ENCODE measurements around the gene VENTX.

VENTX gene

DNA sequence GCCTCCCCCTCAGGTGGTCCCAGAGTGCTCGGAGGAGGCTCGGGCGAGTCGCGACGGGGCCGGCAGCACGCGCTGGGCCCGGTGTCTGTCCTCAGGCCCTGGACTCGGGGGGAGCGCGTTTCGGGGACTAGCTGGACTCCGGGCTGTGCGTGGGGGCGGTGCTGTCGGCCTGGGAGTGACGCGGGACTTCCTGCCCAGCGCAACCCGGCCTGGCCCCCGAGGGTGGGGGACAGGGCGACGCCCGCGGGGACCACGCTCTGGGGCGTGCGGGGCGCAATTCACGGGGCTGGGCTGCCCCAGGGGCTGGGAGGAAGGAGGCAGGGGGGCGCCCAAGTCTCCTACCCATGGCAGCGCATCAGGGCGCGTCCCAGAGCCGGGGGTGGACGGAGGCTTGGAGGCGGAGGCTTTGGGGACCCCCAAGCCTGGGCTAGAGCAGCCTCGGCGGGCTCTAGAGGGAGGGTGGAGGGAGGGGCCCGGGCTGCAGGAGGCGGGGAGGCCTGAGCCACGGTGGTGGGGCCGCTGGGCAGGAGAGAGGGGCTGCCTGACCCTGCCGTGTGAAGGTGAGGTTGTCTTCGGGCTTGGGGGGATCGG is 2.3 kb upstream of the VENTX start:
- no peak for DNase-seq (ENCODE audit: low read depth in 2 of 2)

DNA sequence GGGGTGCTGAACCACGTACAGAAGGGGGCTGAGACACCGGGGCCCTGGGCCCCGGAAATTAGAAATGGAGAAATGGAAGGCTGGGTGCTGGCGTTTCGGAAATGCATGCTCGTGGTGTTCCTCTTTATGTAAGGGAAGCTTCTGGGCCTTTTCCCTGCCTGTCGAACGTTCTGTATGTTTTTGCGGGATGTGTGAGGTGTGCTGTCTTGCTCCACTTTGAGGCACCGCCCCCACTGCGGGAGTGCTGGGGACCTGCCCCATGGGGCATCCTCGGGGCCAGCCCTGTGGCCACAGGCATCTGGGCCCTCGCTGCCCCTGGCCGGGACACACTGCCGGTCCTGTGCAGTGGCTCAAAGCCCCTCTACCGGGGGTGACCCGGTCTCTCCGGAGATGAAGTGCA is 1.7 kb upstream of the VENTX start:
- DNase-seq (ENCODE audit: low read depth in 2 of 2) = no peak

DNA sequence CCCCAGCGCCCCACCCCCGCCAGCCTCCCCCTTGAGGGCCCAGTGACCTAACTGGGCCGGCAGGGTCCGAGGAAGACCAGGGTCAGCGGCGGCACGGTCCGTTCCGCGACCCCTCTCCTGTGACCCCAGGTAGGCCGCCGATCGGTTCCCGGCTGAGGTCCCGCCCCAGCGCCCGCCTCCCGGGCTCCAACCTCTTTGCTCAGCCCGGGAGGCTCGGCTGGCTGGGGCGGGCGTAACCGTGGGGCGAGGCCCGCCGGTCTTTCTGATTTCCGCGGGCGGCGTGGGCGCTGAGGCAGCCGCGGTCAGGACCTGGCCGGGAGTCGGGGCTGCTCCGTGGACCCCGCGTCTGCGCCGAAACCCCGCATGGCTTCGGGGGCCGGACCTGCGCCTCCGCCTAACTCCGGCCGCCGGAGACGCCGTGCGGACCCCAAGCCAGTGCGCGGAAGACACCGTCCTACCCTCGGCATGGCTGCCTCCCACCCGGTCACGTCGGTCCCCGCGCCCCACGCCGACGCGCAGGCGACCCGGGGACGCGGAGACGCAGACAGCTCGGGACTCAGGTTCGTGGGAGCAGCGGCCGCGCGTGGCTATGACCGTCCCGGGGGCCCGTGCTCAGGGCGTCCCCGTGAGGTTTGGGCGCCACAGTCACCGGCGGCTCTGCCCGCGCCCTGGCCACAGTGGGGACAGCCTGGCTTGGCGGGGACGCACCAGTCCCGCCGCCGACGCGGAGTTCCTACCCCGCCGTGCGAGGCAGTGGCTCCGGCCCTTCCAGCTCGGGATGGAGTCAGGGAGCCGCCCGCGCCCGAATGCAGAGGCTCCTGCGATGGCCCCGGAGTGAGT is 1.0 kb upstream of the VENTX start:
- DNase-seq (ENCODE audit: low read depth in 2 of 2) = no peak

DNA sequence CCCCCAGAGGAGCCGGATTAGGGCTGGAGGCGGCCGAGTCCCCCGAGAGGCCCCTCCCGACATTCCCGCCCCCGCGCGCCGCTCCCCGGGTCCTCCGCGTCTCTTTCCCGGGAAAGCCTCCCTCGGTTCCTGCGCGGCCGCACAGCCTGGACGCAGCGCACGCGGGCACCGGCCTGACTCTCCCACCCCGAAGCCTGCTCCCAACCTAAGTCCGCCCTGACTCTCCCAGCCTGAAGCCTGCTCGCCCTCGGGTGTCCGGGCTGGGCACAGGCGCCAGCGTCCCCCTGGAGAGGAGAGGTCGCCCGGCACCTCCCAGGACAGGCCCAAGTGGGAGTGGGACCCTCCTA is 441 bp upstream of the VENTX start:
- DNase-seq (ENCODE audit: low read depth in 2 of 2) = no peak

DNA sequence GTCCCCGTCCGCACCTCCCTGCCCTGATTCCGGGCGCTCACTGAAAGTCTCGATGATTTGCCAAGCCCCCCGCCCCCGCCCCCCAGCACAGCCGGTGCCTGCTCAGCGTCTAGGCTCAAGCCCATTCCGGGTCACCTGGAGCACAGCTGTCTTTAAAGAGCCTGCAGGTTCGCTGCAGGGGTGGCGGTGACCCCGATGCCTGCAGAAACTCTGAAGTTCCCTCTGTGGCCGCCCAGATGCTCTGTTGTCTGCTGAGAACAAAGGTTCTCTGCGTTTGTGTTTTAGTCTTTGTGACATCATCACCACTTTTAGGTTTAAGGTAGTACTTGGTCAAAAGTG is 780 bp downstream of the VENTX start:
- no peak for DNase-seq (ENCODE audit: low read depth in 2 of 2)

DNA sequence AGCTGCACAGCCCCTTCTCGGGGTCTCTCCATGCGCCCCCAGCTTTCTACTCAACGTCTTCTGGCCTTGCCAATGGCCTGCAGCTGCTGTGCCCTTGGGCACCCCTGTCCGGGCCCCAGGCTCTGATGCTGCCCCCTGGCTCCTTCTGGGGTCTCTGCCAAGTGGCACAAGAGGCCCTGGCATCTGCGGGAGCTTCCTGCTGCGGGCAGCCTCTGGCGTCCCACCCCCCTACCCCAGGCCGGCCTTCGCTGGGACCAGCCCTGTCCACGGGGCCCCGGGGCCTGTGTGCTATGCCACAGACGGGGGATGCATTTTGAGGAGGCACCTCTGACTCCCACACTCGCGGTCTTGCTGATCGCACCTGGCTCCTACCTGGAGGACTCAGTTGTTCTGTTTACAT is 2.3 kb downstream of the VENTX start:
- no peak for DNase-seq (ENCODE audit: low read depth in 2 of 2)

DNA sequence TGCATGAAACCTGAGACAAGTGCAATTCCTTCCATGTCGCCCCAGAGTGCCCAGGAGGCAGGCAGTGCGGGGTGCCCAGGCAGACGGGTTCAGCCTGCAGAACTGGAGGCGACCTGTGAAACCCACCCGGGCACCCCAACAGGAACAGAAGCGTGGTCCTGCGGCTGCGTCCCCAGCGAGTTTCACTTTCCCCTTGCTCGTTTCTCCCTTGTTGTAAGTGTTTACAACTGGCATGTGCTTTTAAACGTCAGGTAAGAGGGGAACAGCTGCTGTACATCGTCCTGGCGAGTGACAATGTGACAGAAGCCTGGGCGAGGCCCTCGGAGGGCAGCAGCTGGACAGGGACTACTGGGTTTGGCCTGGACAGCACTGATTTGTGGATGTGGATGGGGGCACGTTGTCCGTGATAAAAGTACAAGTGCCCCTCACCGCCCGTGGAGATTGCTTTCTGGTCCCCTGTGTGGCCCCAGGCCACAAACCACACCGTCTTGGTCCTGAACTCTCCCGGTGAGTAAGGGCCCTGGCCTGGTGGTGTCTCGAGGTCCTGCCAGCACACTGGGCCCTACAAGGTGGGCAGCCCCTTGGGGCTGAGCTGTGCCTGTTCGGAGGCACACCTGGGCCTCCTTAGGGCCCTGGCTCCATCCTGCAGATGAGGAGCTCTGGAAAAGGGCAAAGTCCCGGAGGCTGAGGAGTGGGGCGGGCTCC is 4.0 kb downstream of the VENTX start:
- DNase-seq (ENCODE audit: low read depth in 2 of 2) = no peak

DNA sequence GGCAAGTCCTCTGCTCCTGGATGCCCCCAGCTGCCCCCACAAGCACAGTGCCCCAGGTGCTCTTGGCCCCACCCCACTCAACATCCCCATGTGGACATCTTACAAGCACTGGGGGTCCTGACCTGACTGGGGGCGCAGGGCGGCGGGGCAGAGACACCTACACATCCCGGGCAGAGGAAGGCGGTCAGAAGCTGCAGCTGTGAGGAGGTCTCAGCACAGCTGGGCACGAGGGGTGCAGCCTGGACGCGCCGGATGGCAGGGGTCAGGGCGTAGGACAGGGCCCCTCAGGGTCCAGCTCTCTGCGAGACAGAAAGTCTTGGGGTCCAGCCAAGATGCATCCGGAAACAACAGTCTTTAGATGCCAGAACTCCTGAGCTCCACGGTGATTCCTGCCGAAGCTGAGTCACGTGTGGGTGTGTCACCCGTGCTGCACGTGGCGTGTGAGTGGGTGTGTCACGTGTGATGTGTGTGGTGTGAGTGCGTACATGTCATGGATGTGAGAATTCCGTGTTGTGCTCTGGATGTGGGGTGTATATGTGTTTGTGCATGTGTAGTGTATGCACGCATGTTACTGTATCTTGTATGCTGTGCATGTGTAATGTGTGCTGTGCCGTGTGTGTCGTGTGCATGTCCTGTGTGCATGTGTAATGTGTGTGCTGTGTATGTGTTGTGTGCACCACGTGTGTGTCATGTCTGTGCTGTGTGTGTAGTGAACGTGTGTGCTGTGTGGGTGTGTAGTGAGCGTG is 5.1 kb downstream of the VENTX start:
- DNase-seq (ENCODE audit: low read depth in 2 of 2) = no peak

DNA sequence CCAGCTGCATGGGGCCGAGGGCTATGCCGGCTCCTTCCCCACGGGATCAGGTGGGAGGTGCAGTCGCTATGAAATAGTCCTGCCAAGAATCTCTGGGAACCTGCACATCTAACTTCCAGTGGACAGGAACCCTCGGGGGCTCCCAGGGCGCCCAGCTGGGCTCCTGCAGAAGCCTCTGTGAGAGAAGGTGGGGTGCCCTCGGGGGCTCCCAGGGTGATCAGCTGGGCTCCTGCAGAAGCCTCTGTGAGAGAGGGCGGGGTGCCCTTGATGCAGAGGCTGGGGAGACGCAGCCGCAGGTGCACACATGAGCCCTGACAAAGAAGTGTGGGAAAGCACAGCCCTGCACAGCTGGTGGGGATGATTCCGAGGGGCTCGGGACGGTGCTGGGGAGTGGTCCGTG is 5.9 kb downstream of the VENTX start:
- no peak for DNase-seq (ENCODE audit: low read depth in 2 of 2)

DNA sequence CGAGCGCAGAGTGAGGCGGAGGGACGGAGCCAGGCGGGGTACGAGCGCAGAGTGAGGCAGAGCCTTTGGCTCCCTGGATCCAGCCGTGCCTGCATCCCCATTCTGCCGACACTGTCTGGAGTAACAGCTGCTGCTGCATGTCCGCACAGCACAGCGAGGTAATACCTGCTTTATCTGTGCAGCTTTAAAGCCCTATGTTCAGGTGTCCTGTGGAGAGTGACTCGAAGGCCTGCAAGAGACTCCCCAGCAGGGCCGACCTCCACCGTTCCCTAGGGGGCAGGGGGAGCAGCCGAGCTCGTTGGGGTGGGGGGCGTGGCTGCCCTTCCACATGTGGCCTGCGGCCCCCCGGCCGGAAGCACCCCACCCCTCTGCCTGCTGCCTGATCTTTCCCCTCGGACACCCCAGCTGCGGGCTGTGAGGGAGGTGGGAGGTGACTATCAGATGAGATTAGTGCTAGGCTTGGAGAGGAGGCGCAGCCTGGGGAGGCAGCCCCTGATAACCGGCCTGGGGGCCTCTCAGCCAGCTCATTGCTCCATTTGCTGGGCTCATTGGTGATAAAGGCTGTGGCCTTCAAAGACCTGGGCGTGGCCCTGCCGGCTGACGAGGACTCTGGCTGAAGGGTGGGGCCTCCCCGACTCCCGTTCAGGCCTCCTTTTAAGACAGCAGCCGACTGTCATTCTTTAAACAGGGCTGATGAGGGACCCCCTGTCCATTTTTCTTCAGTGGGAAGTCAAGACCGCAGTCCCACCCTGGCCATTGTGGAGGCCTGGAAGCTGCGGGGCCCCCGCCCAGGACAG is 8.0 kb downstream of the VENTX start:
- DNase-seq (ENCODE audit: low read depth in 2 of 2) = no peak

DNA sequence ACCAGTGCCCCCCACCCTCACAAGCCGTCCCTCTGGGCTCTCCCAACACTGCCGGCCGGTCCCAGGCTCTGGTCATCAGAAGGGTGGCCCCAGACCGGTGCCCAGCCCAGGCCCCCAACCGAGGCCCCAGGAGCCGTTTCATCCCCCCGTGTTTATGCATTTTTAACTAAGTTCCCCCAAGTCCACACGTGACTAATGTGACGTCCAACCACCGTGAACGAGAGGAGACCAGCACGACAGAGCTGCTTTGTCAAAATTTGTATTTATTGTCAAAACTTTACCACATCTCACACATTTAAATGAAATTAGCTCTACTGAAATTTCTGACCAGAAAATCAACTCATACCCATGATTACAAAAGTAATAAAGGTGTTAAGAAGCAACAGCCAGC is 8.6 kb downstream of the VENTX start:
- no peak for DNase-seq (ENCODE audit: low read depth in 2 of 2)

DNA sequence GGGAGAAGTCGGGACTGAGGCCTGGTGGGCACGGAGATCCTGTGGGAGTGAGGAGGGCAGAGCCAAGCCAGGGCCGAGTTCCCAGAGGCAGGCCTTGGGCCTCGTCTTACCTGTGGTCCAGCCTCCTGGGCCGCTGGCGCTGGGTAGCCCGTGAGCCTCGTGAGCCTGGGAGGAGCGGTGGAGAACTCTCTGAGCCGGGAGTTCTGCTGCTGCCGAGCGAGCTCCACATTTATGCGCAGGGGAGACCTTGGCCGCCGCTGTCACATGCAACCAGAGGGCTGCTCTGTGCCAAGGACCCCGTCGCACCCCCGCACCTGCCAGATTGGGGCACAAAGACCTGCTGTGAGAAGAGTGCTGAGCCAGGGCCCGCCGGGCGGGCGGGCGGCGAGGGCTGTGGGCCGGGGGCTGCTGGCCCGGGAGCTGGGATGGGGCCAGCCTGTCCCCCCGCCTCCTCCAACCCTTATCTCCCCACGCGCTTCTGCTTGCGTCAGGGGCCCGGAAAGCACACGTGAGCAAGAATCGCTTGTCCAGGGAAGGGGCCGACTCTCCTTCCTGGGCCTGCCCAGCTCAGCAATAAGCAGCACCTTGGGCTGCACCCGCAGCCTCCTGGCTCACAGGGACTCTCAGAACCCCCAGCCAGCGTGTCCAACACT is 10.2 kb downstream of the VENTX start:
- no peak for DNase-seq (ENCODE audit: low read depth in 2 of 2)

DNA sequence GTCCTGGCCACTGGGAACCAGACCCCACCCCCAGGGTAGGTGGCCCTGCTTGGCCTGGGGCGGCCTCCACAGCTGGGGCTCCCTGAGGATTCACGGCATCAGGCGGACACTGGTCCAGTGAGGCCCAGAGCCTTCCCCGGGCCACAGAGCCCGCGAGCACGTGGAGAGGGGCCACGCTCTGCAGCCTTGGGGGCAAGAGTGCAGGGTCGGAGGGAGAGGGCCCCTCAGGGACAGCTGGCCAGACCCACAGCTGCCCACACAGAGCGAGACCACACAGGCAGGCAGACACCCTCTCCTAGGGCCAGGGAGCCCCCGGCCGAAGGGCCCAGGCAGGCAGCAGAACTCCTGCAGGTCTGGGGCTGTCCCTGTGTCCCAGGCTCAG is 10.7 kb downstream of the VENTX start:
- DNase-seq (ENCODE audit: low read depth in 2 of 2) = no peak

DNA sequence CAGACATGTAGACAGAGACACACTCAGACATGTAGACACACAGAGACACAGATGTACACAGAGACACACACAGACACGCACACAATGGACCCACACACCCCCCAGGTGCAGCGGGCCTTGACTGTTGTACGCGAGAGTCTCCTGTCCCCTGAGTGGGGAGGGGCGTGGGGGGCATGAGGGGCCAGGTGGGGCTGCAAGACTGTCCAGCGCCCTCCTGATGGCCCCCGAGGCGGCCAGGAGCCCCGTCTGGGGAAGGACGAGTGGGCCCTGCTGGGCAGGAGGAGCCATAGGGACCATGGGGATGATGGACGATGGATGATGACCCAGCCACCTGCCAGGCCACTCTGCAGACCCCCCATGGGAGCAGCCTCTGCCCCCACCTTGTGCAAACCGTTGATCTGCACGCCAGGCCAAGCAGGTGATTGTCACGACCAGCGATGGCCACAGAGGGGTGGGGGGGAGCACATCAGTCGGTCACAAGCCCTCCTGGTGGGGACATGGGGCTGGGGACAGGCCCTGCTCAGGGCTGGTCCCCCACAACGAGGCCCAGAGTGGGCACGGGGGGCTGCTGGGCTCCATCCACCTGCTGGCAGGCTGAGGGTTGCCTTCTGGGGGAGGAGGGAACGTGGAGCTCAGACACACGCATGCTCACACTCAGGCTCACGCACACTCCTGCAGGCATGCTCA is 11.6 kb downstream of the VENTX start:
- no peak for DNase-seq (ENCODE audit: low read depth in 2 of 2)

DNA sequence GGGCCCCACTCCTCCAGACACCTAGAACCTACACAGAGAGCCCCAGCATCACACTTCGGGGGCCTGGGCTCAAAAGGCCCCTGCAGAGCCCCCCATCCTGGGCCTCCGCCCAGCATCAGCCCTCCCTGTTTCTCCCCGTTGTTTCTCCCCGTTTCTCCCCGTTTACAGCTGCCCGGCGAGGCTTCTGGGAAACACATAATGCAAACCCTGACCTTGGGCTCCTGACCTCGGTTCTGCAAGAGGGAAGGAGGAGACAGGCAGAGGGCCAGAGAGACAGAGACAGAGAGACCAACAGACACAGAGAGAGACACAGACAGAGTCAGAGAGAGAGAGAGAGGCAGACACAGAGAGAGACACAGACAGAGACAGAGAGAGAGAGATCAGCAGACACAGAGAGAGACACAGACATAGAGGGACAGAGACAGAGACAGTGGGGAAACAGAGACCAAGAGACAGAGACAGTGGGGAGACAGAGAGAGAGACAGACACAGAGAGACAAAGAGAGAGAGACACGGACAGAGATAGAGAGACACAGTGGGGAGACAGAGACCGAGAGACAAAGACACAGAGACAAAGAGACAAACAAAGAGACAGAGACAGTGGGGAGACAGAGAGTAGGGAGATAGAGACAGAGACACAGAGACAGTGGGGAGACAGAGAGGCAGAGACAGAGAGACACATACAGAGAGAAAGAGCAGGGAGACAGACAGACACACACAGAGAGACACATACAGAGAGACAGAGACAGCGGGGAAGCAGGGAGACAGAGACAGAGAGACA is 12.5 kb downstream of the VENTX start:
- no peak for DNase-seq (ENCODE audit: low read depth in 2 of 2)

DNA sequence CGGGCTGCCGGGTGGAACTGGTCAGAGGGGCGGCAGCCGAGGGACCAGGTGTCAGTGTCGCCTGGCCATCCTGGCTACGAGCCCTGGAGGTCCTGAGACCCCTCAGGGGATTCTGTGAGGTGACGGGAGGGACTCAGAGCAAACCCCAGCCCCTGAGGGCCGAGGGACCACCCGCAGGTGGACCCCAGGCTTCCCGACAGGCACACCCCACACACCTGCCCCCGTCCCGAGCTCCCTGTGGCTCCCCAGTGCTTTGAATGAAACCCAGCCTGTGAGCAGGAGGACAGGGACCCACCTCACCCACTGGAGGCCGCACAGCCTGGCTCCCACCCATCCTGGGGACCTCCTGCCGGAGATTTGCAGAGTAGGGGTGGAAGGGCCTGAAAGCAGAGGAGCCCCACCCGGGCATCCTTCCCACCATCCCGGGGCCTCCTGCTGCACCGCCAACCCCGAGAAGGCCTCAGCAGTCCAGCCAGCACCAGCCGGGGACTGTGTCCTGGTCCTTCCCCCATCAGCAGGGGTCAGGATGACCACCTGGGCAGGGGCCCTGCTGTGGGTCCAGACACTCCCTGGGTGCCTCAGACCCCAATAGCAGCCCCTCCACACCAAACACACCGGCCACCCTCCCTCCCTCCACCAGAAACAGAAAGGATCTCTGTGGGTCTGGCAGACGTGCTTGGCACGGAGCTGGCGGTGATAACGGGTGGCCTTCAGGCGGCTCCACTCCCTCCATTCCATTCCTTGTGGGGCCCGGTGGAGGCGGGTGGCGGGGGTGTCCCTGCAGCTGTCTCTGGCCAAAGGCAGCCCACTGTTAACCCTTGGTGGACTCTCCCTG is 13.9 kb downstream of the VENTX start:
- DNase-seq (ENCODE audit: low read depth in 2 of 2) = no peak

DNA sequence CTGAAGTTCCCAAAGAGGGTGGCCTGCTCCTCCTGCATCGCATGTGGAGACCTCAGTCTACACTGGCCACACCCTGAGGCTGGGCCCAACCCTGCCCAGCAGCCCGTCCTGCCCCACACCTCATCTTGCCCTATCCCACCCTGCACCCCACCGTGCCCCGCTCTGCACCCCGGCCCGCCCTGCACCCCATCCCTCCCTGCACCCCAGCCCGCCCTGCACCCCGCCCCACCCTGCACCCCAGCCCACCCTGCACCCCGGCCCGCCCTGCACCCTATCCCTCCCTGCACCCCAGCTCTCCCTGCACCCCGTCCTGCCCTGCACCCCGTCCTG is 14.5 kb downstream of the VENTX start:
- no peak for DNase-seq (ENCODE audit: low read depth in 2 of 2)

DNA sequence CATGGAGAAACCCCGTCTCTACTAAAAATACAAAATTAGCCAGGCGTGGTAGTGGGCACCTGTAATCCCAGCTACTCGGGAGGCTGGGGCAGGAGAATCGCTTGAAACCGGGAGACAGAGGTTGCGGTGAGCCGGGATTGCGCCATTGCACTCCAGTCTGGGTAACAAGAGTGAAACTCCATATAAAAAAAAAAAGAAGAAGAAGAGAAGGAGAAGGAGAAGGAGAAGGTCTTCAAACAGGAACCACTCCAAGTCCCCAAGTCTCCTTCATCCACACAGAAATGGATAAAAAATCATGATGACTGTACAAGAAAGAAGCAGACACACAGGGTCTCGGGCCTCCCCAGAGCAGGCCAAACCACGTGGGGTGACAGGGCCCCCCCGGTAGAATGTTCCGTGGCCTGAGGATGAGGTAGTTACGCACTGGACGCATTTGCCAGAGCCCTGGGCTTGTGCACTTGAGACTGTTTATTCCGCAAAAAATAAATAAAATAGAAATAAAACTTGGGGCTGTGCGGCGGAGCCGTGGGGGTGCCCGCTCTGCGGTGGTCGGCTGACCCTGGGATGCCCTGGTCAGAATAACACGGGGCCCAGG is 15.8 kb downstream of the VENTX start:
- DNase-seq (ENCODE audit: low read depth in 2 of 2) = no peak
